ENCODE measurements around the gene DNAJC15. TPM values are rescaled to one million over a fixed set of nuclear protein-coding genes. Genes with fewer than 3 reads are reported as not detected.

DNAJC15 gene
- total RNA-seq, result 21.6 TPM

GRCh38 chr13:43023289-43023963 is at the start of gene DNAJC15:
Gene DNAJC15 (plus strand): TSS chr13:43023586. CDS start chr13:43023627, 41 bp downstream.

GRCh38 chr13:42991898-42992763 is 31.3 kb upstream of the DNAJC15 start, which contains the start of gene EPSTI1:
Gene EPSTI1 (minus strand): TSS chr13:42992241. CDS start chr13:42992165, 76 bp downstream.

Other genes starting within 250 kb of the DNAJC15 start
- 0.94 TPM for gene FAM216B, start 242.0 kb upstream of the DNAJC15 start, total RNA-seq
- gene EPSTI1, start 31.3 kb upstream of the DNAJC15 start, total RNA-seq, result 1.3 TPM

Measured in parietal lobe (tissue), 1 donor.